GM12891 (cell line): ENCODE results near the gene POLA1.

ENCODE experiments used
- PAX5 ChIP-seq: IDR thresholded peaks from 2 replicates; pipeline ENCODE4 v1.6.1; 2011; ENCODE audit warnings: low read length, moderate library complexity, mild to moderate bottlenecking; ENCODE audit not compliant: insufficient read depth, severe bottlenecking
- POLR2A ChIP-seq: IDR thresholded peaks from 2 replicates; pipeline ENCODE4 v1.6.1; 2011; ENCODE audit warnings: low read depth, low read length, control low read depth
- POLR2AphosphoS5 ChIP-seq: IDR thresholded peaks from 2 replicates; pipeline ENCODE4 v1.6.1; 2011; ENCODE audit warnings: low read depth, low read length, control low read depth
- SPI1 ChIP-seq: IDR thresholded peaks from 2 replicates; pipeline ENCODE4 v1.6.1; 2011; ENCODE audit warnings: low read depth, low read length, control low read depth
- TAF1 ChIP-seq: IDR thresholded peaks from 2 replicates; pipeline ENCODE4 v1.6.1; 2011; ENCODE audit warnings: low read depth, low read length, control low read depth

DNA sequence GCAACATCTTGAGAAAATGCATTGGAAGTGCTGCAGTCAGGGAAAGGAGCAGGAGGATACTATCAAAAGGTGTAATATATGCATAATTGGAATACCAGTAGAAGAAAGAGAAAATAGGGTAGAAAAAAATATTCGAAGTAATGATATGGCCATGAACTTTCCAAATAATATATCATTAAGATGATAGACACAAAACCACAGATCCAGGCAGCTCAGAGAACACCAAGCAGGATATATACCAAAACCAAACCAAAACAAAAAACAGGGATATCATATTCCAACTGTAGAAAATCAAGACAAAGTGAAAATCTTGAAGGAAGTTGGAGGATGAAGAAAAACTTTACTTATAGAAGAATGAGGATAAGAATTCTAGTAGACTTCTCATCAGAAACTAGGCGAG, 9.7 kb upstream of the POLA1 start:
- TF ChIP-seq POLR2A = no peak
- TF ChIP-seq POLR2AphosphoS5 = no peak
- no peak for TF ChIP-seq TAF1
- no peak for TF ChIP-seq PAX5
- no peak for TF ChIP-seq SPI1
